ENCODE data around the gene KRTAP23-1. TPM values are rescaled to one million over a fixed set of nuclear protein-coding genes. Genes with fewer than 3 reads are reported as not detected.

KRTAP23-1 gene
- total and polyA plus RNA-seq, 2 of the 4 experiments (the other 2 are of a cell fraction) = not detected

DNA sequence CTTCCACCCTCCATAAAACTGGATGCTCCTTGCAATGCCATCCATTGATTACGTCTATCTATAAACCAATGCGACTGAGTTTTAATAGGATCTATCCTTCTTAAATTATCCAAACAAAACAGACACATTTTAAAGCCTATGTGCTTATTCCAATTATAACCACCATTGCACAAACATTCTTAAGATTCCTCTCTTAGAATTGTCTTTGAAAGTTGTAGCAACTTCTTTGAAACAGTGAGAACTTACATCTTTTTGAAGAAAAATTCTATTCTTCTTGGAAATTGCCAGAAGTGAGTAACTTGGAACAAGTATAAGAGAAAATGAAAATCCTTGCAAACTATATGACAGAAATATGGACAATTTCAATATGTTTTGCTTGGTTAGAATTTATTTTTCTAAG, 28.2 kb downstream of the KRTAP23-1 start, which contains the start of gene KRTAP26-1:
TSS of gene KRTAP26-1 (minus strand) at position 101 of the 400 bp plus-strand sequence. CDS start 280 bp downstream, outside the sequence.
- Histone ChIP-seq H3K27me3 (ENCODE audit: control insufficient read depth, insufficient read depth, low read length) (no peaks in the 10 kb centered on the region), H3K4ac (ENCODE audit: low read depth, low read length) (no peak within 1 kb of the TSS), H3K23ac (ENCODE audit: low read depth, low read length) (no peak within 1 kb of the TSS), H3K14ac (replicated peaks; ENCODE audit: low read depth, low read length) (no peak within 1 kb of the TSS), H2BK120ac (ENCODE audit: low read depth, low read length) (no peak within 1 kb of the TSS), H4K20me1 (ENCODE audit: insufficient read depth, low read length) (no peaks in the 10 kb centered on the region), H4K8ac (ENCODE audit: low read depth in 2 of 2, low read length in 2 of 2) (no peak within 1 kb of the TSS), H3K9me1 (ENCODE audit: insufficient read depth, low read length) (no peaks in the 10 kb centered on the region), H3K27ac (ENCODE audit: insufficient read depth, low read length) (no peak within 1 kb of the TSS), H3K9ac (ENCODE audit: low read depth, low read length) (no peak within 1 kb of the TSS), H2BK15ac (ENCODE audit: low read depth, low read length) (no peak within 1 kb of the TSS), H3K18ac (ENCODE audit: low read depth, low read length) (no peak within 1 kb of the TSS), H2AK9ac (replicated peaks; ENCODE audit: low read depth, low read length, poor library complexity) (no peak within 1 kb of the TSS), H3K36me3 (ENCODE audit: control insufficient read depth, insufficient read depth, low read length) (no peaks in the 10 kb centered on the region), H4K91ac (ENCODE audit: insufficient read depth, low read depth, low read length) (no peak within 1 kb of the TSS), H3K9me3 (ENCODE audit: control insufficient read depth, insufficient read depth, low read length) (peaks cover 6% of the 10 kb centered on the region), H2BK20ac (ENCODE audit: low read depth, low read length) (no peak within 1 kb of the TSS), H2BK5ac (ENCODE audit: low read depth, low read length, poor library complexity, severe bottlenecking) (no peak within 1 kb of the TSS), H3K4me3 (ENCODE audit: insufficient read depth, low read depth, low read length) (no peak within 1 kb of the TSS), H3K4me1 (ENCODE audit: control insufficient read depth, insufficient read depth, low read length) (no peaks in the 10 kb centered on the region), H2AK5ac (ENCODE audit: low read depth, low read length) (no peak within 1 kb of the TSS), H4K5ac (ENCODE audit: low read depth, low read length) (no peak within 1 kb of the TSS), H3K4me2 (ENCODE audit: low read depth, low read length) (no peak within 1 kb of the TSS), H3K79me1 (ENCODE audit: low read depth in 1 of 2, low read length in 2 of 2) (no peaks in the 10 kb centered on the region), H3K56ac (ENCODE audit: extremely low read depth, insufficient read depth, low read length) (no peak within 1 kb of the TSS), H2AFZ (replicated peaks; ENCODE audit: low read length, poor library complexity) (no peak within 1 kb of the TSS)
- no TSS peak for BruUV-seq (replicated peaks)
- dilution Hi-C loops (cut with HindIII; ENCODE audit: low sequenced_read_pairs, unreplicated experiment) = no loop called here
- in situ Hi-C loops (cut with MboI; ENCODE audit: low sequenced_read_pairs) = no loop called here
- ChIA-PET CTCF (no interaction called here), POLR2A (ENCODE audit: unreplicated experiment) (no interaction called here)
- TF ChIP-seq MAZ (IDR thresholded peaks at IDR 0.05; ENCODE audit: borderline replicate concordance, low read depth, low read length) (no peak), CHD1 (IDR thresholded peaks at IDR 0.05; ENCODE audit: low read depth, low read length) (no peak), CEBPB (IDR thresholded peaks at IDR 0.05; ENCODE audit: low read depth, low read length) (no peak), MXI1 (IDR thresholded peaks at IDR 0.05; ENCODE audit: borderline replicate concordance, low read depth, low read length) (no peak), POLR2A (IDR thresholded peaks at IDR 0.05; ENCODE audit: low read depth, low read length) (no peak), BHLHE40 (IDR thresholded peaks at IDR 0.05; ENCODE audit: low read depth, low read length) (no peak), RAD21 (IDR thresholded peaks at IDR 0.05; ENCODE audit: low read length) (no peak), USF2 (IDR thresholded peaks at IDR 0.05; ENCODE audit: low read depth, low read length) (no peak), RFX5 (IDR thresholded peaks at IDR 0.05; ENCODE audit: low read depth, low read length) (no peak), FOS (IDR thresholded peaks at IDR 0.05; ENCODE audit: low read depth, low read length) (no peak), NFE2L2 (IDR thresholded peaks at IDR 0.05; ENCODE audit: low read depth, low read length) (no peak), ELK1 (IDR thresholded peaks at IDR 0.05; ENCODE audit: borderline replicate concordance, low read depth, low read length) (no peak), SMC3 (IDR thresholded peaks at IDR 0.05; ENCODE audit: low read depth, low read length) (no peak), MAFK (IDR thresholded peaks at IDR 0.05; ENCODE audit: low read depth, low read length) (no peak), RCOR1 (IDR thresholded peaks at IDR 0.05; ENCODE audit: insufficient replicate concordance, low read length) (no peak)
- TF ChIP-seq, protein P1, sequence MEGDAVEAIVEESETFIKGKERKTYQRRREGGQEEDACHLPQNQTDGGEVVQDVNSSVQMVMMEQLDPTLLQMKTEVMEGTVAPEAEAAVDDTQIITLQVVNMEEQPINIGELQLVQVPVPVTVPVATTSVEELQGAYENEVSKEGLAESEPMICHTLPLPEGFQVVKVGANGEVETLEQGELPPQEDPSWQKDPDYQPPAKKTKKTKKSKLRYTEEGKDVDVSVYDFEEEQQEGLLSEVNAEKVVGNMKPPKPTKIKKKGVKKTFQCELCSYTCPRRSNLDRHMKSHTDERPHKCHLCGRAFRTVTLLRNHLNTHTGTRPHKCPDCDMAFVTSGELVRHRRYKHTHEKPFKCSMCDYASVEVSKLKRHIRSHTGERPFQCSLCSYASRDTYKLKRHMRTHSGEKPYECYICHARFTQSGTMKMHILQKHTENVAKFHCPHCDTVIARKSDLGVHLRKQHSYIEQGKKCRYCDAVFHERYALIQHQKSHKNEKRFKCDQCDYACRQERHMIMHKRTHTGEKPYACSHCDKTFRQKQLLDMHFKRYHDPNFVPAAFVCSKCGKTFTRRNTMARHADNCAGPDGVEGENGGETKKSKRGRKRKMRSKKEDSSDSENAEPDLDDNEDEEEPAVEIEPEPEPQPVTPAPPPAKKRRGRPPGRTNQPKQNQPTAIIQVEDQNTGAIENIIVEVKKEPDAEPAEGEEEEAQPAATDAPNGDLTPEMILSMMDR (conservative IDR thresholded peaks at IDR 0.05; ENCODE audit: low read depth, low read length) = no peak
- WGBS, 2 experiments (ENCODE audit: extremely low coverage in 2 of 2, insufficient read length in 1 of 2) = no CpG with 5 or more reads among the region's 2 CpGs
- no peak for DNase-seq
- no peak for ATAC-seq (ENCODE audit: low read depth)
- intact Hi-C loops (cut with micrococcal nuclease) = no loop called here
